IMR-90 (cell line): ENCODE data around the gene HSF2BP.

ENCODE experiments used
- POLR2A ChIP-seq: IDR thresholded peaks from 2 replicates; pipeline ENCODE4 v1.6.1; 2012; ENCODE audit warnings: mild to moderate bottlenecking, low read depth, low read length
- RFX5 ChIP-seq: IDR thresholded peaks from 2 replicates; pipeline ENCODE4 v1.8.0; 2012; ENCODE audit warnings: low read depth, mild to moderate bottlenecking, low read length, moderate library complexity
- TF ChIP-seq, protein P1 (sequence below): conservative IDR thresholded peaks from 2 replicates; pipeline ENCODE4 v1.5.1; 2012; ENCODE audit warnings: mild to moderate bottlenecking, low read depth, low read length, improper control_type of control experiment

DNA sequence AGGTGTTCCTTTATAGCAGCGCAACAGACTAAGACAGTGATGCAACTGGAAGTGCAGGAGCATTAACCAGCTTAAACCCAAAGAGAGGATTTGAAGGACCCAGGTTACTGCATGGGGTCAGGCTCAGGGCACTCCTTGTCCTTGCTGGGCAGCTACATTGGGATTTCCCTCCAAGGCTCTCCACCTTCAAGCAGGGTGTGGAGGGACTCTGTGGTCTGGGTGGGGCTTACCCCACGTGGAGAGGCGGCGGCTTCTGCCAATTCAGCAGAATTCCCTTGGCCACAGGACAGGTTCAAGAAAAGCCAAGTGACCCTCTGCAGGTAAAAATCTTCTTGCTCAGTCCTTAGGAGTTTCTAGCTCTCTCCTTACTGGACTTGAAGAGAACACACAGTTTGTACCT is 6.6 kb upstream of the HSF2BP start:
- TF ChIP-seq, protein P1, sequence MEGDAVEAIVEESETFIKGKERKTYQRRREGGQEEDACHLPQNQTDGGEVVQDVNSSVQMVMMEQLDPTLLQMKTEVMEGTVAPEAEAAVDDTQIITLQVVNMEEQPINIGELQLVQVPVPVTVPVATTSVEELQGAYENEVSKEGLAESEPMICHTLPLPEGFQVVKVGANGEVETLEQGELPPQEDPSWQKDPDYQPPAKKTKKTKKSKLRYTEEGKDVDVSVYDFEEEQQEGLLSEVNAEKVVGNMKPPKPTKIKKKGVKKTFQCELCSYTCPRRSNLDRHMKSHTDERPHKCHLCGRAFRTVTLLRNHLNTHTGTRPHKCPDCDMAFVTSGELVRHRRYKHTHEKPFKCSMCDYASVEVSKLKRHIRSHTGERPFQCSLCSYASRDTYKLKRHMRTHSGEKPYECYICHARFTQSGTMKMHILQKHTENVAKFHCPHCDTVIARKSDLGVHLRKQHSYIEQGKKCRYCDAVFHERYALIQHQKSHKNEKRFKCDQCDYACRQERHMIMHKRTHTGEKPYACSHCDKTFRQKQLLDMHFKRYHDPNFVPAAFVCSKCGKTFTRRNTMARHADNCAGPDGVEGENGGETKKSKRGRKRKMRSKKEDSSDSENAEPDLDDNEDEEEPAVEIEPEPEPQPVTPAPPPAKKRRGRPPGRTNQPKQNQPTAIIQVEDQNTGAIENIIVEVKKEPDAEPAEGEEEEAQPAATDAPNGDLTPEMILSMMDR = no peak
- TF ChIP-seq RFX5 (no peak), POLR2A (no peak)
